Activated naive CD4-positive, alpha-beta T cell treated with anti-CD3 and anti-CD28 coated beads, Interleukin-2, amount 50 U/mL, for 16 hours (primary cell): ENCODE data around the gene FEV.

Source experiments
- DNase-seq: peaks from one replicate; pipeline ENCODE4 v3.0.0-alpha.2; 2020

The FEV gene

GRCh38 chr2:218992196-218992595 is 7.2 kb upstream of the FEV start:
- DNase-seq: no peak

- DNase-seq: no peak
Measured at GRCh38 chr2:218991674-218992168, 6.7 kb upstream of the FEV start.

- DNase-seq: no peak
Measured at GRCh38 chr2:218990612-218991011, 5.6 kb upstream of the FEV start.

- no peak for DNase-seq
Measured at GRCh38 chr2:218990052-218990451, 5.1 kb upstream of the FEV start.

- DNase-seq: no peak
Measured at GRCh38 chr2:218988650-218989049, 3.7 kb upstream of the FEV start.

- DNase-seq: no peak
Measured at GRCh38 chr2:218988164-218988563, 3.2 kb upstream of the FEV start.

GRCh38 chr2:218986148-218986761 is 1.3 kb upstream of the FEV start:
- DNase-seq: no peak

- DNase-seq: no peak
Measured at GRCh38 chr2:218985325-218986091, 524 bp upstream of the FEV start.

GRCh38 chr2:218984239-218985020 is 554 bp downstream of the FEV start:
- no peak for DNase-seq

GRCh38 chr2:218983934-218984238 is 1.1 kb downstream of the FEV start:
- no peak for DNase-seq

- DNase-seq: no peak
Measured at GRCh38 chr2:218983263-218983933, 1.6 kb downstream of the FEV start.

- DNase-seq: no peak
Measured at GRCh38 chr2:218982586-218983262, 2.3 kb downstream of the FEV start.

GRCh38 chr2:218981881-218982585 is 3.0 kb downstream of the FEV start:
- peak; percentile 56 for DNase-seq

GRCh38 chr2:218981390-218981880 is 3.5 kb downstream of the FEV start:
- DNase-seq: no peak

GRCh38 chr2:218980735-218981389 is 4.1 kb downstream of the FEV start:
- no peak for DNase-seq

- peak; percentile 89 for DNase-seq
Measured at GRCh38 chr2:218979846-218980734, 4.9 kb downstream of the FEV start.

GRCh38 chr2:218975060-218975777 is 9.8 kb downstream of the FEV start:
- no peak for DNase-seq

- DNase-seq: no peak
Measured at GRCh38 chr2:218970894-218971293, 14.1 kb downstream of the FEV start.

GRCh38 chr2:218964041-218964771 is 20.8 kb downstream of the FEV start:
- DNase-seq: no peak
